Activated CD4-positive, alpha-beta T cell treated with anti-CD3 and anti-CD28 coated beads, Interleukin-2, amount 50 U/mL, for 4 hours (primary cell): ENCODE measurements around the gene CLDND2.

Experiments used
- DNase-seq, 2 experiments: peaks; one replicate each; pipeline ENCODE4 v3.0.0-alpha.2; 2020

Gene CLDND2

DNA sequence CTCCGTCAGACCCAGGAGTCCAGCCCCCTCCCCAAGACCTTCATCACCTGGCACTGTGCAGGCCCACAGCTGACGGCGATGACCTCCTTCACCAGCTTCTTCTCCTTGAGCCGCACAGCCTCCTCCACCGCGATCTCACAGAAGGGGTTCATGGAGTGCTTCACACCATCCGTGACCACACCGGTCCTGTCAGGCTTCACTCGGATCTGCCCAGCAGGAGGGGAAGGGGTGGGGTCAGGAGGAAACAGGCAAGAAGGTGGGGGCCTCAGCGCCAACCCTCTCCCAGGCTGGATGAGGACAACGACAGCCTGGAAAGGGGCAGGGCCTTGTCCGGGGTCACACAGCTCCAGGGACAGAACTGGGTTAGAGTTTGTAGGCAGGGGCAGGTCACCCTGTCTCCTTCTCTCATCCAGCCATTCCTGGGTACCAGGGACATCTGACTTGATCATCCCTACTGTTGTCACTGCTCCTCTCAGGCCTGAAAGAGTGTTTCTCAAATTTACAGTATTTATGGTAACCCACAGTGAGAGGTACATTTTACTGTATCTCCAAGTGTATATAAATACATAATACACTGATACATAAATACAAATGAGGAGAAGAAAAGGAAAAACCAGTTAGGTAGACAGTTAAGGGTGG, 14.6 kb downstream of the CLDND2 start:
- no peak for DNase-seq

DNA sequence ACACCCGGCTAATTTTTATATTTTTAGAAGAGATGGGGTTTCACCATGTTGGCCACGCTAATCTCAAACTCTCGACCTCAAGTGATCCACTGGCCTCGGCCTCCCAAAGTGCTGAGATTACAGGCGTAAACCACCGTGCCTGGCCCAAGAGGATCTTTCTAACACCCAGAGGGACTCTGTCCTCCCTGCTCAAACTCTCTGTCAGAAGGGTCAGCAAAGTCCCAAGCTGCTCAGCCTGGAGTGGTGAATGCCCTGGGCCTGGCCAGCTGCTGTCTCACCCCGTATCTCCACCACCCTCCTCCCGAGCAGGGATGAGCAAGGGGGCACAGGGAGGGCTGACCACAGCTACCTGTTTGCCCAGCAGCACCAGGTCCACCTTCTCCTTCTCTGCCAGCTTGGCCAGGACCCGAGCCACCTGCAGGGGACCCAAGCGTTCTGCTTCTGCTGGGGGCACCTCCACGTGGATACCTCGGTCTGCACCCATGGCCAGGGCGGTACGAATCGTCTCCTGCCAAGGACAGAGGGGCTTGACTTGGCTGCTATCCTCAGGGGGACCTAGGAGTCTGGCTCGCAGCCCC, 15.9 kb downstream of the CLDND2 start:
- DNase-seq, result no peak

DNA sequence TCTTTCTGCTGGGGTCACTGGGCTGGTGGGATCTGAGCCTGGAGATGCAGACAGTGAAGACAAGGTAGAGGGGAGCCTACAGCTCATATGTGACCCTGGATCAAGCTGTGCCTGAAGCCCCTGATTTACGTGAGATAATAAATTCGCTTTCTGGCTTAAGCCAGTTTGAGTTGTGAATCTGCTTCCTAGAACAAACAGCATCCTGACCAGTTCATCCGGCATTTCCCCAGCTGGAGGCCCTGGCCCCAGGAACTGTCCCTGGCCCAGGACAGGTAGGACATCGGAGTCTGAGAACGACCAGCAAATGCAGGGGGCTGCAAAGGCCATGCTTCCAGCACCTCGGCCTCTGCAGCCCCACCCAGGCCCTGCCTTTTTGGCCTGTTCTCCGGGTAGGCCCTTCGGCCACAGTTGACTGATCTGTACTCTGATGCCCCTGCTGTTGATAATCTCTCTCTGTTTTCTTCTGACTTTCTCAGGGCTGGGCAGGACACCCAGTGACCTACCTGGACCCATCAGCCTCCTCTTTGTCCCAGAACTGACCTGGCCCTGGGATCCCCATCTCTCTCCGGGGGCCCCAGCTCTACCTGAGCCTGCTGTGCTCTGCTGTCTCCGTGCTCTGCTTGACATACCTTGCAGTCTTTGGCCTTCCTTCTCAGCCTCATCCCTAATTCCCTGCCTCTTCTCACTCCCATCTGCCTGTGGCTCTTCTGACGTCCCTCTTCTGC, 17.4 kb downstream of the CLDND2 start:
- no peak for DNase-seq

DNA sequence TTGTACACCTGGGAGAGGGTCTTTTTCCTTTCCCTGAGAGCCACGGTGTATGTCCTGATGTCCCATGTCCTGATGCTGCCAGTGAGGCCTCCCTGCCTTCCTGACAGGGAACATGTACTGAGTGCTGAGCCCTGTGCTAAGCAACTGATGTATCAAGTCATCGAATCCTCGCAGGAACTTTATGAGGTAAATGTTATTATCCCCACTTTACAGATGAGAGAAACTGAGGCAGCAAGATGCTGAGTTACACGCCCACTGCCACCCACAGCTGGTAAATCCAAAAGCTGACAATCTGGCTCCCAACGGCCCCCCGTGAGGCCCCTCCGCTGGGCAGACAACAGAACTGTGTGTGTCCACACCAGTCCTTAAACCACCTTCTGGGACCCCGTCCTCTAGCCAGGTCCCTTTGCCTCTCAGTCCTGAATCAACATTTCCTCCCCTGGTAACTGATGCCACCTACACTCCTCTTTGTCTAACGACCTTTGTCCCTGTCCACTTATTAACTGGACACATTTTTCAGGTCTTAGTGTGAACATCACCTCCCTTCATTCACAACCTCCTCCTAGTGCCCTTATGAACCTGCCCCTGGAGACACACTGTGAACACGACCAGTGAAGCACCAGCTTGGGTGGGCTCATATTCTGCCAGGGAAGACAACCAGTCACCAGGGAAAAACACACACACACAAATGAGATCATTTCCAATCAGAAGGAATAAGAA, 21.4 kb downstream of the CLDND2 start:
- no peak for DNase-seq

DNA sequence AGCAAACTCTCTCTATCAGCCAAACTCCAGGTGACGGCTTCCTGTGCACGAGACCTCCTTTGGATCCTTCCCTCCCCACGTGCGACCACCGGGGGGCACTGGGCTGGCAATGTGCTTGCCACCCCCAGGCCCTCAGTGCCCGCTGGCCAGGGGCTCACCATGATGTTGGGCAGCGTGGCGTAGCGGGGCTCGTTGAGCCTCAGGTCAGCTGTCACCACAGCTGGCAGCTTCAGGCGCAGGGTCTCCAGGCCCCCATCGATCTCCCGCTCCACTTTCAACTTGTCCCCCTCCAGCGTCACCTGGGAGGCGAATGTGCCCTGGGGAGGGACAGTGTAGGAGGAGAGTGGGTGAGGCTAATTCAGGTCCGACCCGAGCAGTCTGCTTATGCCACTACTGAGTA, 22.1 kb downstream of the CLDND2 start:
- DNase-seq, result no peak

DNA sequence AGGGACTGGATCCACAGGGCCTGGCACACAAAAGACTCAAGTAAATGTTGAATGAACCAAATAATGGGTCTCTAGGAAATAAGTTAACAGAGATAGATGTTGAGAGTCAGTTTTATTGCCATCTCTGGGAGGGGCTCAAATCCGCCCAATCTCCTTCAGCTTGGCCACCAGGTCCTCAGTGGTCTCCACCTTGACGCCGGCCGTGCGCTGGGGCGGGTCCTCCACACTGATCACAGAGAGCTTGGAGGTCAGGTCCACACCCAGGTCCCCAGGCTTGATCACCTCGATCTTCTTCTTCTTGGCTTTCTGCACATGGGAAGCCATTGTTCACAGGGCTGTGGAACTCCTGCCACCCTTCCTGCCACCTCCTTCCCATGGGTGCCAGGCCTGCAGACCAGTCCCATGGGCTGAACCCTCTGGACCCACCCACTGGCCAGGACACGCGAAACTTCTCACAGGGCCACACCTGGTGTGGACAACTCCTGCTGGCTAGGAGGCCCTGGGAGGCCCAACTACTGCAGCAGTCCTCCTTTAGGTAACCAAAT, 23.7 kb downstream of the CLDND2 start:
- no peak for DNase-seq

DNA sequence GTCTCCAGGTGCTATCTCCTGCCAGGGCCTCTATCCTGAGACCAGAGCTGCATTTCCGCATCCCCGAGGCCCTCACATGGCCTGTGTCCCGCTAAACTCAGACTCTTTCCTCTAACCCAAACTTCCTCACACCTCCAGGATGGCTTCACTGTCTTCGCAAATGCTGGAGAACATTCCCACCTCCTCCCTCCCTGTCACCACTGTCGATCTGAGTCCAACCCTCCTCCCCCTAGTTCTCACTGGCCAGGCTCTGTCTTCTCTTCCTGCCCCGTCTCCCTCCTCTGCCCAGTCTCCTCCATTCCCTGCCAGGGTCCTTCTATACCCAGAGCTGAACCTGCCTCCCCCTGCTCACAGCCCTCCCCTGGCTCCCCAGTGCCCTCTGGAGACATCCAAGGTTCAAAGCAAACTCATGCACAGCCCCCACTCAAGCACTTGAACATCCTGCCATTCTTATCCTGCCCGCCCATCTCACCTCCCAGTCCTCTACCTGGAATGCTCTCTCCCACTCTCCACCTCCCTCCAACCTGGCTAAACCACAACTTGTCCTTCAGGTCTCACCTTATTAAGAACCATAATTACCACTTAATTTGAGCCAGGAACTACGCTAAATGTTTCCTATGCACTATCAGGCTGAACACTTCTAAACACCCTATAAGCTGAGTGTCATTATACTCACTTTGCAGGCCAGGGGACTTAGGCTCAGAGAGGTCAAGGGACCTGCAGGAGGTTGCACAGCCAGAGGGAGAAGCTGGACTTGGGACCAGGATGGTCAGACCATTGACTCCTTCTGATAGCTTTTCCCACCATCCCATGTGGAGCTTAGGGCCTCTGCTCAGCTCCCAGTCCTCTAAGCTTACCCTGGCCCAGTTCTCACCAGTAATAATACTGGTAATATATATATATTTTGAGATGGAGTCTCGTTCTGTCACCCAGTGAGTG, 25.9 kb downstream of the CLDND2 start:
- DNase-seq, result no peak

GRCh38 chr19:51341976-51342580, 26.7 kb downstream of the CLDND2 start, which contains the start of gene VSIG10L:
VSIG10L (minus strand) TSS chr19:51342139; CDS start chr19:51342124, 15 bp downstream.
- no peak for DNase-seq

- no peak for DNase-seq
Observed at GRCh38 chr19:51341066-51341465, 27.7 kb downstream of the CLDND2 start.

- peak; percentile 92 for DNase-seq
Observed at GRCh38 chr19:51339687-51340656, 28.8 kb downstream of the CLDND2 start.

- peak in 1 of 2 experiments; percentile 16 for DNase-seq
Observed at GRCh38 chr19:51339313-51339686, 29.5 kb downstream of the CLDND2 start.

GRCh38 chr19:51338563-51339312, 30.1 kb downstream of the CLDND2 start:
- DNase-seq, result peak; percentile 83 to 84

GRCh38 chr19:51337861-51338562, 30.8 kb downstream of the CLDND2 start:
- DNase-seq, result no peak

GRCh38 chr19:51337141-51337860, 31.5 kb downstream of the CLDND2 start:
- no peak for DNase-seq

- no peak for DNase-seq
Observed at GRCh38 chr19:51333836-51334460, 34.9 kb downstream of the CLDND2 start.

DNA sequence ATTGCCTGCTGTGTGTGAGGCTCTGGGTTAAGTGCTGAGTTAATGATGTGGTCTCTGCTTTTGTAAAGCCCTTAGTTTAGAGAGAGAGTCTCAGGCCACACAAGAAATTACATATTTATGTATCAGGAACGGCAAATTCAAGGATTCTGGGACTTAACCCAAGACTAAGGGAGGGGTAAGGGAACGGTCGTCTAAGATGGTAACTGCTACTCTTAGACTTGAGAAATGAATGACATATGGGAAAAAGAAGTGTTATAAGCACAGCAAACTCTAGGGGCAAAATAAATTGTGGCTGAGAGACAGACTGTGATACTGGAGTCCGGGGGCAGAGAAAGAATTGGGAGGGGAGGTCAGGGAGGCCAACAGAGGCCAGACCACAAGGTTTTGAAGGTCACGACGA, 37.1 kb downstream of the CLDND2 start:
- DNase-seq, result no peak

GRCh38 chr19:51331193-51331592, 37.6 kb downstream of the CLDND2 start:
- DNase-seq, result no peak

DNA sequence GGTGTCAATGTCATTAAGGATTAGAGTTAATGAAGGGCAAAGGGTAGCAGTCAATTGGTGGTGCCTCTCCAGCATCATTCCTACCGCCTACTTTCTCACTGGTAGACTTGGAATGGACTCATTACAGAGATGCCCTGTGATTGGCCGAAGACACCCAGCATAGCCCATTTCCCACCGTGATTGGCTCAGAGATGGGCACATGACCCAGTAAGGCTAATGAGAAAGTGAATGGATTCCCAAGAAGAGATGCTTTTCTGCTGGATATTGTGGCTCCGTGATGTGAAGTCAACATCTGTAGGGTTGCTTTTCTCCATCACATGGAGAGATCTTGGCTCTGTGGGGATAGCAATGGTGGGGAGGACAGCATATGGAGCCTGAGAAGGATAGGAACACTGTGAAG, 38.4 kb downstream of the CLDND2 start:
- DNase-seq, result no peak
